Gastrocnemius medialis (tissue), 4 donors: Measurements from ENCODE around the gene LRFN2. TPM values are rescaled to one million over a fixed set of nuclear protein-coding genes. Genes with fewer than 3 reads are reported as not detected.

ENCODE experiments used
- ATAC-seq, 2 donors: fragments of 150-250 bp; one replicate each; pipeline ENCODE4 v1.9.1; 2016
- DNase-seq, 2 donors: peaks; one replicate each; pipeline ENCODE4 v3.0.0-alpha.2; 2019
- H3K27ac ChIP-seq, 4 donors: fragments of 200-600 bp; sonication (generic); 1 replicate in 1 of 4; 2 replicates in 3 of 4; pipeline ENCODE4 v1.5.1; 2016 to 2018; ENCODE audit warnings: mild to moderate bottlenecking in 2 of 4, moderate library complexity in 1 of 4
- H3K27me3 ChIP-seq, 3 donors: fragments of 200-600 bp; sonication (generic) in 2 of 3; 1 replicate in 1 of 3; 2 replicates in 2 of 3; pipeline versions ENCODE4 v1.5.1 to v1.6.0; 2016 to 2019; ENCODE audit warnings: mild to moderate bottlenecking in 1 of 3, moderate library complexity in 1 of 3
- H3K36me3 ChIP-seq, 2 donors: fragments of 200-600 bp; sonication (generic) in 1 of 2; one replicate each; pipeline ENCODE4 v1.5.1; 2017 to 2018
- H3K4me1 ChIP-seq, 2 donors: fragments of 200-600 bp; sonication (generic) in 1 of 2; one replicate each; pipeline ENCODE4 v1.5.1; 2016 to 2017; ENCODE audit warnings: mild to moderate bottlenecking in 2 of 2
- H3K4me3 ChIP-seq, 4 donors: fragments of 200-600 bp; sonication (generic) in 3 of 4; 1 replicate in 1 of 4; 2 replicates in 3 of 4; pipeline ENCODE4 v1.5.1; 2016 to 2019; ENCODE audit warnings: mild to moderate bottlenecking in 2 of 4
- H3K9me3 ChIP-seq, 3 donors: fragments of 200-600 bp; sonication (generic) in 2 of 3; 1 replicate in 1 of 3; 2 replicates in 2 of 3; pipeline ENCODE4 v1.5.1; 2016 to 2019
- CTCF ChIP-seq, 5 experiments: fragments of 450-650 bp in 3 of 5; fragments of 200-600 bp in 2 of 5; sonication (generic) in 2 of 5; IDR thresholded peaks in 4 of 5; conservative IDR thresholded peaks in 1 of 5; 1 replicate in 4 of 5; 2 replicates in 1 of 5; pipeline ENCODE4 v1.5.1; 2016 to 2019; ENCODE audit warnings: antibody characterized with exemption in 5 of 5, mild to moderate bottlenecking in 3 of 5, moderate library complexity in 3 of 5
- POLR2A ChIP-seq, 2 donors: fragments of 450-650 bp; IDR thresholded peaks; one replicate each; pipeline ENCODE4 v1.6.1; 2017; ENCODE audit warnings: antibody characterized with exemption in 2 of 2, mild to moderate bottlenecking in 2 of 2, moderate library complexity in 2 of 2
- in situ Hi-C, 4 donors: fragments of 200-750 bp; cut with MboI; loops; one replicate each; pipeline versions ENCODE4 v1.15.0 to v1.8.0; 2017; ENCODE audit warnings: low sequenced_read_pairs in 4 of 4
- intact Hi-C: fragments of 100-400 bp; cut with DNase I; formaldehyde crosslinking; loops from one replicate; pipeline ENCODE4 v1.15.1; 2023; ENCODE audit warnings: low total_unique reads
- total RNA-seq, 4 donors: library from RNA; depleted of rRNA; stranded (reverse); fragments of >200 nt; gene quantifications; one replicate each; pipeline versions ENCODE4 v1.1.0 to v1.2.3, GENCODE V29; 2016

The LRFN2 gene
- total RNA-seq, 4 donors from 2014 or later: not detected

- Histone ChIP-seq H3K9me3 (no peaks in the 10 kb centered on the region), H3K4me1 (no peaks in the 10 kb centered on the region), H3K36me3 (no peaks in the 10 kb centered on the region), H3K27me3 (no peaks in the 10 kb centered on the region), H3K27ac (no peak overlapping the region), H3K4me3 (no peak overlapping the region)
- ATAC-seq: no peak
- no peak for DNase-seq
- TF ChIP-seq CTCF (IDR thresholded peaks at IDR 0.05 in 4 of 5, conservative IDR thresholded peaks at IDR 0.05 in 1 of 5): no peak
- TF ChIP-seq POLR2A (IDR thresholded peaks at IDR 0.05): no peak
- intact Hi-C loops: no loop called here
- in situ Hi-C loops: no loop called here
Measured at GRCh38 chr6:40535110-40535818, 51.9 kb downstream of the LRFN2 start.

GRCh38 chr6:40532349-40533000 lies 54.7 kb downstream of the LRFN2 start:
- no peak overlapping the region for H3K4me3 ChIP-seq
- no peak for DNase-seq
- intact Hi-C loops: no loop called here

GRCh38 chr6:40529919-40530318 lies 57.2 kb downstream of the LRFN2 start:
- Histone ChIP-seq H3K4me1 (no peaks in the 10 kb centered on the region), H3K36me3 (no peaks in the 10 kb centered on the region), H3K27me3 (no peaks in the 10 kb centered on the region), H3K27ac (no peak overlapping the region), H3K4me3 (no peak overlapping the region), H3K9me3 (no peaks in the 10 kb centered on the region)
- no peak for DNase-seq
- intact Hi-C loops: no loop called here
- no peak for ATAC-seq
- in situ Hi-C loops: no loop called here
- TF ChIP-seq CTCF (IDR thresholded peaks at IDR 0.05 in 4 of 5, conservative IDR thresholded peaks at IDR 0.05 in 1 of 5): no peak
- TF ChIP-seq POLR2A (IDR thresholded peaks at IDR 0.05): no peak

More at GRCh38 chr6:40532349-40533000, 54.7 kb downstream of the LRFN2 start:
- Histone ChIP-seq H3K4me1 (no peaks in the 10 kb centered on the region), H3K36me3 (no peaks in the 10 kb centered on the region), H3K9me3 (no peaks in the 10 kb centered on the region), H3K27ac (no peak overlapping the region), H3K27me3 (no peaks in the 10 kb centered on the region)
- in situ Hi-C loops: no loop called here
- no peak for ATAC-seq
- TF ChIP-seq CTCF (IDR thresholded peaks at IDR 0.05 in 4 of 5, conservative IDR thresholded peaks at IDR 0.05 in 1 of 5): no peak
- no peak for TF ChIP-seq POLR2A (IDR thresholded peaks at IDR 0.05)

- in situ Hi-C loops: no loop called here
Measured at GRCh38 chr6:40529040-40529439, 58.1 kb downstream of the LRFN2 start.

More at GRCh38 chr6:40529040-40529439, 58.1 kb downstream of the LRFN2 start:
- ATAC-seq: no peak
- H3K27me3 ChIP-seq: no peaks in the 10 kb centered on the region
- TF ChIP-seq CTCF (IDR thresholded peaks at IDR 0.05 in 4 of 5, conservative IDR thresholded peaks at IDR 0.05 in 1 of 5) (no peak), POLR2A (IDR thresholded peaks at IDR 0.05) (no peak)
- no peak for DNase-seq
- H3K4me1 ChIP-seq: no peaks in the 10 kb centered on the region
- intact Hi-C loops: no loop called here
- no peak overlapping the region for H3K4me3 ChIP-seq
- H3K9me3 ChIP-seq: no peaks in the 10 kb centered on the region
- no peaks in the 10 kb centered on the region for H3K36me3 ChIP-seq
- no peak overlapping the region for H3K27ac ChIP-seq
